Body of pancreas (tissue), 4 donors: ENCODE results near the gene SLC4A1AP.

Experiments used
- POLR2A ChIP-seq, 3 donors: fragments of 450-650 bp; IDR thresholded peaks; one replicate each; pipeline ENCODE4 v1.6.1; 2016; ENCODE audit warnings: antibody characterized with exemption in 3 of 3, mild to moderate bottlenecking in 2 of 3
- TF ChIP-seq, protein P1 (sequence below), 7 experiments: fragments of 450-650 bp in 4 of 7; fragments of 200-600 bp in 3 of 7; sonication (generic) in 3 of 7; IDR thresholded peaks; one replicate each; pipeline ENCODE4 v1.5.1; 2016 to 2019; ENCODE audit warnings: antibody characterized with exemption in 7 of 7

DNA sequence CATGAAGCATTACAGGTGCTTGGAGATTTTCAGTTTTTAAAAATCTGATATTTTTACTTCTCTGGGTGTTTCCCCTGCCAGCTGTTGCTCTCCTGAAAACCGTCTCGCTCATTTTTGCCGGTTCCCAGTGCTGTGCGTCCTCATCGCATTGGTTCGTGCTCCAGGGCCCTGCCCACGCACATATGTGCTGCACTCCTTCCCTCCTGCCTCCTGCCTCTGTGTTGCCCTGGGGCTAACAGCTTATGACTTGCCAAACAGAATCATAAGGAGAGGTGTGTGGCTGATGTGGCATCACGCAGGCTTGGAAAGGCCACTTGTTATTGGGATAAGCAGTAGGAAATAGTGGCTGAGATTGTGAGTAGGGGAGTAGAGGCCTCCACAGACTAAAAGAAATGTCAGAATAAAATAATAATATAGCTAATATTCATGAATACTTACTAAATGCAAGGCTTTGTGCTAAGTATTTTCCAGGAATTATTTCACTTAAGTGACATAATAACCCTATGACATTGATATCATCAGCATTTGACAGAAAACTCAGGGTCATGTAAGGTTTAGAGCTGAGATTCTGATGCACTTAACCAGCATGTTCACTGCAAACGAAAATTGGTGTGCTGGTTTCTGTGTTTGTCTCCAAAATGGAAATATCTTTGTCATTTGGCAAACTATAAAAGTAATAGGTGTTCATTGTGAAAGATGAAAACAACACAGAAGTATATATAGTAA lies 53.5 kb downstream of the SLC4A1AP start:
- TF ChIP-seq, protein P1, sequence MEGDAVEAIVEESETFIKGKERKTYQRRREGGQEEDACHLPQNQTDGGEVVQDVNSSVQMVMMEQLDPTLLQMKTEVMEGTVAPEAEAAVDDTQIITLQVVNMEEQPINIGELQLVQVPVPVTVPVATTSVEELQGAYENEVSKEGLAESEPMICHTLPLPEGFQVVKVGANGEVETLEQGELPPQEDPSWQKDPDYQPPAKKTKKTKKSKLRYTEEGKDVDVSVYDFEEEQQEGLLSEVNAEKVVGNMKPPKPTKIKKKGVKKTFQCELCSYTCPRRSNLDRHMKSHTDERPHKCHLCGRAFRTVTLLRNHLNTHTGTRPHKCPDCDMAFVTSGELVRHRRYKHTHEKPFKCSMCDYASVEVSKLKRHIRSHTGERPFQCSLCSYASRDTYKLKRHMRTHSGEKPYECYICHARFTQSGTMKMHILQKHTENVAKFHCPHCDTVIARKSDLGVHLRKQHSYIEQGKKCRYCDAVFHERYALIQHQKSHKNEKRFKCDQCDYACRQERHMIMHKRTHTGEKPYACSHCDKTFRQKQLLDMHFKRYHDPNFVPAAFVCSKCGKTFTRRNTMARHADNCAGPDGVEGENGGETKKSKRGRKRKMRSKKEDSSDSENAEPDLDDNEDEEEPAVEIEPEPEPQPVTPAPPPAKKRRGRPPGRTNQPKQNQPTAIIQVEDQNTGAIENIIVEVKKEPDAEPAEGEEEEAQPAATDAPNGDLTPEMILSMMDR (IDR thresholded peaks at IDR 0.05) = no peak
- TF ChIP-seq POLR2A (IDR thresholded peaks at IDR 0.05) = no peak
